GM18508 (cell line): ENCODE data around the gene OR13J1.
"Not testable (repeated sequence)": the region's sequence is repeated elsewhere in the genome, so short reads cannot be mapped to it uniquely, and the experiment has no call there.

Experiments used
- ATAC-seq: cut with Tn5 transposase; IDR thresholded peaks from one replicate; pipeline ENCODE4 v1.9.1; 2021; ENCODE audit warnings: moderate number of reproducible peaks; ENCODE audit not compliant: insufficient read depth, unreplicated experiment

OR13J1 gene, protein sequence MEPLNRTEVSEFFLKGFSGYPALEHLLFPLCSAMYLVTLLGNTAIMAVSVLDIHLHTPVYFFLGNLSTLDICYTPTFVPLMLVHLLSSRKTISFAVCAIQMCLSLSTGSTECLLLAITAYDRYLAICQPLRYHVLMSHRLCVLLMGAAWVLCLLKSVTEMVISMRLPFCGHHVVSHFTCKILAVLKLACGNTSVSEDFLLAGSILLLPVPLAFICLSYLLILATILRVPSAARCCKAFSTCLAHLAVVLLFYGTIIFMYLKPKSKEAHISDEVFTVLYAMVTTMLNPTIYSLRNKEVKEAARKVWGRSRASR

DNA sequence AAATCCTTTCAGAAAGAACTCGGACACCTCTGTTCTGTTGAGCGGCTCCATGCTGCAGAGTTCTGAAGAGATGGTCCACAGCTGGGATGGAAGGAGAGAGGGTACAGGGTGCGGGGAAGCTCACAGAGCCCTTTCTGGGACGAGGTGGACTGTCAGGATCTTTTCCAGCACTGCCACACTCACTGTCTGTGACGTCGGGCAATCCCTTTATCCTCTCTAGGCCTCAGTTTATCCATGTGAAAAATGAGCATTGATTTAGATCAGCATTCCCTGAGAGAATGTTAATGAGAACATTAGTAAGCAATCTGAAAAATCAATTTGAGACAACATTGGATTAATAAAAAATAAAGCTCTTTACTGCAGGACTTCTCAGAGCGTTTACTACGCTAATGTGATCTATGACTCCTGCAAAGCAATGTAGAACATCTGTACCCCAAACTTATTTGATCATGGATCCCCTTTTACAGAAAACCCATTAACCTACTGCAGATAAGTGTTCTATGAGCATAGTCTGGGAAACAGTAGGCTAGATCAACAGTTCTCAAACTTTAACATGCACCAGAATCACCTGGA is at the start of gene OR13J1:
OR13J1 (minus strand) TSS at position 51 of the 573 bp plus-strand sequence; CDS start at position 51, 0 bp downstream.
- no peak for ATAC-seq

DNA sequence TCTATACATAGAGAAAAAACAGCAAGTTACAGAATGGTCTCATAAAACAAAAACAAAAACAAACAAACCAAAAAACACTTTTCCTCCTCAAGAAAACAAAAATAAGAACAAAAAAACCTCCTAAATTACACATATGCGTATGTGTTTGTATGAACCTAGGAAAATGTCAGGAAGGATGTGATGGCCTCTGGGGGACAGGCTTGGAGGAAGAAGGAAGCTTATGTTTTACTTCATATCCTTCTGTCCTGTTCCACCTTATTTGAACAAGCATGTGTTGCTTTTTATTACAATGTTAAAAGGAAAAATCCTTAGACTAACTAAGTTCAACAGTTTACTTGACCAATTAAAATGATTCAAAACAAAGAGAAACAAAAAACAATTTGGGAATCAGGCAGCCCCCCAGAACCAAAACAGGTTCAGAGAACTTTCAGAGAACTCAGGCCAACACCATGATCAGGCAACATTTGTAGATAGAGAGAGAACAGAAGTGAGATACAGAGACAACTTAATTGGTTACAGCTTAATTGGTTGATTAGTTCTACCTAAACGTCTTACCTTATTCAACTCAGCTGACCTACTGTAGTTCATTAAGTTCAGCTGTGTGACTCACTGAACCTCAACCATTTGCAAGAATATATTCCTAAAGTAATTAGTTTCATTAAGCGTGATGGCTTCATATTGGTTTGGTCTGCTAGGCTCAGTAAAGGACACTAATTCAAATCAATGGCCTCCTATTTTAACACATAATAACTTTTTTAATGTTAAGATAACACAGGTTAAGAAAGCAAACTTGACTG is 49.2 kb upstream of the OR13J1 start:
- ATAC-seq, result no peak

DNA sequence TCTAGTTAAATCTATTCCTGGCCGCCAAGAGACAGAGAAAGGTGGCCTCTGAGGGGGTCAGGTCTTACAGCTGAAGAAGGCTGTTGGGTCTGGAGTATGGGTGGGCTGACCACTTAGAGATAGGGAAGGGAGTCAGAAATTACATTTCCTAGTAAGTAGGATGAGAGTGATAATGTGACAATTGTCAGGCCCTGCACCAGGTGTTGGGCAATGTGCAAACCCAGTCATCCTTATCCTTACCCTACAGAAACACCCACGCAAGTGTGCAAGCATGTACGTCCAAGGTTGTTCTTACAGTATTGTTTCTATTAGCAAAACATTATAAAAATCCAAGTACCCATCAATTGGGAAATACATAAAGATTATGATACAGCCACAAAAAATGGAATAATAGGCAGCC is 48.6 kb upstream of the OR13J1 start:
- ATAC-seq, result no peak

DNA sequence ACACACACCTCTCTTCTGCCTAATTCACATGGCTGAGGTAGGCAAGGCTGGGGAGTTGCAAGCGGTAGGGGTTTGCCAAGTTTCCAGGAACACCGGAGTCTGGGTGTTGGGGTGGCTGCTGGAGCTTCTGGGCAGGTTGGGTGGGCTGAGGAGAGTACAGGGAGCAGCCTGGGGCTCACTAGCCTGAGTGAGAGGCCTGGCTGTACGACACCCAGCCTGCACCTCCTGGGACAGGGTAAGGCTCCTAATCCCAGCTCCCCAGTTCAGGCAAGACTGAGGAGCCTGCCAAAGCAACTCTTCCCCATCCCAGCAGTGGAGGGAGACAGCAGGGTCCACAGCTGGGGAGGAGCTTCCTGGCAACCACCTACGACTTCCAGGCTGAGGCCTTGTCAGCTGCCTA is 47.1 kb upstream of the OR13J1 start:
- ATAC-seq, result no peak

DNA sequence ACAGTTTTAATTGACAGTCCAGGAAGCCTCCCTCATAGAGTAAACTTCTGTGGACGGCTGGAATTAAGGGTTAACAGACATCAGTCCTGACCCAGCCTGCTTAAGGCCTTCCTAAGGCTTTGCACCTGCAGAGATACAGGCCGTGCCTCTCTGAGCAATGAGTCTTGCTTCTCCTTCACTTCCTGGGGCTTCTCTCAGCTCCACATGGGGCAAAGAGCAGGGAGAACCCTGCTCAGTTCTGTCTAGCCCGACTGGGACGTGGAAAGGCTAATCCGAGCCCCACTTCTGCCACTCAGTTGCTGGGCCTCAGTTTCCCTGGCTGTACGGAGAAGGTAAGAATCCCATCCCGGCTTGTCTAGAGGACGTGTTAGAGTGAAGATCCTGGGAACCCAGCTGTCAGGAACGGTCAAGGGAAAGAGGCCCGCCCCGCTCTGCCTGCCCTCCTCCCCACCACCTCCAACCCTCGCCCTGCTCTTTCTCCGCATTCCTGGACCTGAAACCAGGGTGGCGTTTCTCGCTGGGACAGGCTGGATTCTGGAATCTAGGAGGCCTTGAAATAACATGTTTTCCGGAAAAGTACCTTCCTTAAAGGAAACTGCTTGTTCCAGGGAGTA is 45.6 kb upstream of the OR13J1 start:
- no peak for ATAC-seq

DNA sequence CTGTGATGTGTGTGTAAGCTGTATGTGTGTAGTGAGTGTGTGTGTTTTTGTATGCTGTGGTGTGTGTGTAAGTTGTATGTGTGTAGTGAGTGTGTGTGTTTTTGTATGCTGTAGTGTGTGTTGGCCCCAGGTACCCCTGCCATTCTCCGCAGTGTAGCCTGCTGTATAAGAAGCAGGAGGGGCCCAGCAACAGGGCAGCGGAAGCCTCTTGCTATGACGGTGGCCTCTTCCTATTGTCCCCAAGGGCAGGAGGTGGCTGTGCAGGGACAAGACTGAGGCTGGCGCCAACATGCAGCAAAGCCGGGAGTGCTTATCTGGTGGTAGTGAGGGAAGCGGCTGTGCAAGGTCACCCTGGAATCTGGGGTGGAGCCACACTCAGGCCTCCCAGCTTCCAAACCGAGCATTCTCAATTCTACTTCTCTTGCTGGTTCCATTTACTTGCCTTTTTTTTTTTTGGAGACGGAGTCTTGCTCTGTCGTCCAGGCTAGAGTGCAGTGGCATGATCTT is 44.2 kb upstream of the OR13J1 start:
- no peak for ATAC-seq

DNA sequence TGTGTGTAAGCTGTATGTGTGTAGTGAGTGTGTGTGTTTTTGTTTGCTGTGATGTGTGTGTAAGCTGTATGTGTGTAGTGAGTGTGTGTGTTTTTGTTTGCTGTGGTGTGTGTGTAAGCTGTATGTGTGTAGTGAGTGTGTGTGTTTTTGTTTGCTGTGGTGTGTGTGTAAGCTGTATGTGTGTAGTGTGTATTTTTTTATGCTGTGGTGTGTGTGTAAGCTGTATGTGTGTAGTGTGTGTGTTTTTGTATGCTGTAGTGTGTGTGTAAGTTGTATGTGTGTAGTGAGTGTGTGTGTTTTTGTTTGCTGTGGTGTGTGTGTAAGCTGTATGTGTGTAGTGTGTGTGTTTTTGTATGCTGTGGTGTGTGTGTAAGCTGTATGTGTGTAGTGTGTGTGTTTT is 43.2 kb upstream of the OR13J1 start:
- not testable (repeated sequence) for ATAC-seq

DNA sequence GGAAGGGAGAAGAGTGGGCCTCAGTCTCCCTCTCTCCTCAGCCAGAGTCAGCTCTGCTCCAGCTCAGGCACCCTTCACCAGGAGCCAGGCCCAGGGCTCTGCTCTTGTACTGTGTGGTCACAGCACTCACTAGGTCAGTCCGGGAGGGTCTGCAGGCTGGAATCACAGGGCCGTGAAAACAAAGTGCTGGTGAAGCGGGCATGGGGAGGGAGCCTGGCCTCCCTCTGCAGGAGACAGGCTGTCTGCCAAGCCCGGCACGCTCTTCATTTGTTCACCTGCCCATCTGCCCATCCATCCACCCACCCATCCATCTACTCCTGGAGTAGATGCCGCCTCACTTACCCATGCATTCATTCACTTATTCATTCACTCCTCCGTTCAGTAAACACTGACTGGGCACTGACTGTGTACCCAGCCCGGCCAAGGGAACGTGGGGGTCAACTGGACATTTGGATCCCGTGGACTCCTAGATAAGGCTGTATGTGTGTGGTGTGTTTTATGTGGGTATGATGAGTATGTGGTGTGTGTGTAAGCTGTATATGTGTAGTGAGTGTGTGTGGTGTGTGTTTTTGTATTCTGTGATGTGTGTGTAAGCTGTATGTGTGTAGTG is 42.7 kb upstream of the OR13J1 start:
- ATAC-seq, result no peak

DNA sequence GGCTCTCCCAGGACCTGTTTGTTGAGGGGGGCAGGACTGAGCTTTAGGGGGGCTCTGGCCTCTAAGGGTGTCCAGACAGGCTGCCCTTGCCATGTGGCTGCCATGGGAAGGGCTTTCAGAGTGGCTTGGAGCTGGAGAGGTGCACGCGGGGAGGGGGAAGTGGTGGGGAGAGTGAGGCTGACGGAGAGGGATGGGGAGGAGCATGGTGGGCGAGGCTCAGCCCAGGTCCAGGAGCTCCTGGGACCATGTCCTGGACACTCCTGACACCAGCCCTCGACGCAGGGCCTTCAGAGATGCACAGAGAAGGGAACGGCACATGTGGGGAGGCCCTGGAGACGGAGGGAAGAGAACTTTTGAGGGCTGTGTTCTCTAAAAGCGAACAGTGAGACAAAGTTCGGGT is 41.5 kb upstream of the OR13J1 start:
- ATAC-seq, result no peak

DNA sequence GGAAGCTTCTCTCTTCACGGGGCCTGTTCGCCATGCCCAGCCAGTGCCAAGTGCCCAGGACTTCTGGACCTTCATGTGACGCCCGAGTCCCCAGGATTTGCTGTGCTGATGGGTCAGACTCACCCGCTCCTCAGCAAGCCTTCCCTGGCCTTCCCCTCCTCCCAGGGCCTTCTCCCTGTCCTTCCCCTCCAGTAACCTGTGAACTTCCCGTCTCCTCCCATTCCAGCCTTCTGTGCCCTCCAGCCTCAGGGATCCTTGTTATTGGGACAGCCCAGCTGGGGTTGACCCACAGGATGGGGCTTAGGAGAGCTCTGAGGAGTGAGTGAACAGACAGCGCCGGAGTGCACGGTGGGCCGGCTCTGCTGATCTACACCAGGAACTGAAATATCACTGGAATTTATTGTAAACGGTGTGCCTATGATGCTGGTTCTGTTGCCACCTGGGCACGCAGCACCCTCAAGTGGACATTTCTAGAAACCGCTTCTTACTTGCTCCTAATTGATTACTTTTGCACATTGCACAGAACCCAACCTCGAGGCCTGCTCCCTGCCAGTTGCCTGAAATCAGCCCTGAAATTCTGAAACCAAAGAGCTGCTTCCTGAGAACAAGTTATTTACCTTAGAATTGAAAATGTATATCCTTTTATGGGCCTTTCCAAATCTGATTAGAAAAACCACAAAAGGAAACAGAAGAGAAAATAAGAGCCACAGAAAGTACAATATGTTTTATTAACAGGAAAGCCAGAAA is 40.6 kb upstream of the OR13J1 start:
- no peak for ATAC-seq

DNA sequence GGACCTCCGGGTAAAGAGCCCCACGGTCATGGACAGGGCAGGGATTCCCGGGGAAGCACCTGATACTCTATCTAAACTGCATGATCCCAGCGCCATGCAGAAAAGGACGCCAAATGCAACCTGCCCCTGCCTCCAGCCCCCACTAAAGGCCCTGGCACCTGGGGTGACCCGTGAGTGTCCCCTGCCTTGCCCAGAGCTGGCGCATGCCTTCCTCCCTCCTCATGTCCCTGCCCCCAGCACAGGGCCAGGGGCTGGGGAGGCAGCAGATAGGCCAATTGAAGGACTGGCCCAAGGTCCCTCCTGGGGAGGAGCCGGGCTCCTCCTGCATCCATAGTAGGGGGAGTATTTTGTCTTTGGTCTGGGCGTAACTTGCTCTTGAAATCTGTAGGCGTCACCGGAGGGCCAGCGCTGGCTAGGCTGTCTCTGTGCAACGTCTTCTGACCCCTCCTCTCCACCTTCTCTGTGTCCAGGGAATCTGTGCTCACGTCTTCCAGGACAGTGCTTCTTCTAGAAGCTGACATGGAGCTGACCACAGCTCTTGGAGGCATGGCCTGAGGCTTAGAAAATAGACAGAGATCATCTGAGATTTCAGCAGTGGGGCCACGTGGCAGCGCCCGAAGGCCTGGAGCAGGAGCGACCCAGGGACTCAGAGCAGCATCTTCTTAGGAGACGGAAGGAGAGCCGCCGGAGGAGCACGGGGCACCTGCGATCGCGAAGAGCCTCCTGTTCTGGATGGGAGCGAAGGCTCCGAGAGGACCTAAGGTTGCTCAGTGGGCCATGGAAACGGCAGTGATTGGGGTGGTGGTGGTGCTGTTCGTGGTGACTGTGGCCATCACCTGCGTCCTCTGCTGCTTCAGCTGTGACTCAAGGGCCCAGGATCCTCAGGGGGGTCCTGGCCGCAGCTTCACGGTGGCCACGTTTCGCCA is 39.7 kb upstream of the OR13J1 start:
- ATAC-seq, result no peak

DNA sequence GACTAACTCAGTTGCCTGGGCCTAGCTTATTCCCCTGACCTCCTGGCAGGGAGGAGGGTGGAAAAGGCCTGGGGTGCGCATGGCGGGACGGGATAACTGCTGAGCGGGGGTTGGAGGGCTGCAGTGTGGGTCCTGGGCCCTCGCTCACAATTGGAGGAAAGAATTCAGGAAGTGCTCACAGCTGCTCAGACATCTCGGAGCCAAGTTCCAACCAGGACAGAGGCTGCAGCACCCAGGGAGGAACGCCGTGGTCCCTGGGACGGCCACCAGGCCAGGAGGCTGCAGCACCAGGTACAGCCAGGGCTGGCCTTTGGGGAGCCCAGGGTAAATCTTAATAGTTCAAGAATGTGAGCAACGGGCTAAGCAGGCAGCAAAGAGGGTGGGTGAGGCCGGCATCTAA is 39.1 kb upstream of the OR13J1 start, which contains the start of gene SPAAR:
SPAAR (plus strand) TSS at position 217 of the 400 bp plus-strand sequence. CDS start 974 bp downstream, outside the sequence.
- ATAC-seq, result no peak

DNA sequence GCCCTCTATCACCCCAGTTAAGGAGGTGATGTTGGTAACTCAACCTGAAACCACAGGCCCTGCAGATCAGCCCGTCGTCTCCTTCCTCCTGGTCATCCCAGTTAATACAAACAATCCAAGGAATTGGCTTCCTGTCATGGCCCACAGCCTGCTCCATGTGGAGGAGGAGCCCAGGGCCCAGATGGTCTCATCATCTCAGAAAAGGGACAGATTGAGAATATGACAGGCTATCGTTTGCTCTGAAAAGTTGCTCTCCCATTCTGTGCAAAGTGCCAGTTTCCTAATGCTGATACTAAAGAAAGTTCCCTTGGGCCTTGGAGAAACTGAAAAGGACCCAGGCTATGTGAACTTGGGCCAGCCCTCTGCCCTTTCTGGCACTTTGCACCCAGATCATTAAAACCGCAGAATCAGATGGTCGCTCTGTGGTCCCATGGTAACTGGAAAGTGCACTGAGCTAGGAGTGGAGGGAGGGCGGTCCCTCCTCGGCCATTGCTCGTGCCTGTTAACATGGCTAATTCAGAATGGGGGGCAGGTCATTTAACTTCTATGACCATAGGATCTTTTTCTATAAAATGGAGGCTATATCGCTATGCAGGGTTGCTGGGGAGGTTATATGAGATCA is 38.4 kb upstream of the OR13J1 start:
- ATAC-seq, result no peak

DNA sequence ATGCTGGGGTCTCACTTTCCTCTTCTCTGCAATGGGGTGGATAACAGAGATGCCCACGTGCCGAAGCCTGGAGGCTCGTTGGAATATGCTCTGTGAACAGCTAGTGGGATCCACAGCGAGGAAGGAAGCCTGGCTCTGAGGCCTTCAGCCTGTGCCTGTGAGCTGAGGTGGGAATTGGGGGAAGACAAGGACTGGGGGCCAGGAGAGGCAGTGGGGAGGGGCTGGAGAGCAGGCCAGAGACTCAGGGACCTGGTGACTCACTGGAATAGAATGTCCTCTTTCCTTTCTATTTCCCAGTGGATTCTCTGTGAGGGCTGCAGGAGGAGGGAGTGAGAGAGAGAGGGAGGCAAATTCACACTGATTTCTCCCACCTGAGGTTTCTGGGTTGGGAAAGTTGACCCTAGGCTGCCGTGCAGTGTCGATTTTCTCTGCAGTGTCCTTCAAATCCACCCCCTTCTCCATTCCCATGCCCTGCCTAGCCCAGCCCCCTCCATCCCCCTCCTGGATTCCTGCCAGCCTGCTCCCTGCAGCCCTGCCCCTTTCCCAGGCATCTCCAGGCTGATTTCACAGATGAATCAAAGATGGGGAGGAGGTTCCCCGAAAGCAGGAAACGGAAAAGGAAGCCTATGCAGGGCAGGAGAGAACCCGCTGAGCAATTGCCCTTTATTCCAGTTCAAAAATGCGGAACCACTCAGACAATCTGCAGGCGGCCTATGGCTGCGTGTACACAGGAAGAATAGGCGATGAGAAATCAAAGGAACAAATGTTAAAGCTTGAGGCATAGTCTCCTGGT is 37.7 kb upstream of the OR13J1 start:
- no peak for ATAC-seq

DNA sequence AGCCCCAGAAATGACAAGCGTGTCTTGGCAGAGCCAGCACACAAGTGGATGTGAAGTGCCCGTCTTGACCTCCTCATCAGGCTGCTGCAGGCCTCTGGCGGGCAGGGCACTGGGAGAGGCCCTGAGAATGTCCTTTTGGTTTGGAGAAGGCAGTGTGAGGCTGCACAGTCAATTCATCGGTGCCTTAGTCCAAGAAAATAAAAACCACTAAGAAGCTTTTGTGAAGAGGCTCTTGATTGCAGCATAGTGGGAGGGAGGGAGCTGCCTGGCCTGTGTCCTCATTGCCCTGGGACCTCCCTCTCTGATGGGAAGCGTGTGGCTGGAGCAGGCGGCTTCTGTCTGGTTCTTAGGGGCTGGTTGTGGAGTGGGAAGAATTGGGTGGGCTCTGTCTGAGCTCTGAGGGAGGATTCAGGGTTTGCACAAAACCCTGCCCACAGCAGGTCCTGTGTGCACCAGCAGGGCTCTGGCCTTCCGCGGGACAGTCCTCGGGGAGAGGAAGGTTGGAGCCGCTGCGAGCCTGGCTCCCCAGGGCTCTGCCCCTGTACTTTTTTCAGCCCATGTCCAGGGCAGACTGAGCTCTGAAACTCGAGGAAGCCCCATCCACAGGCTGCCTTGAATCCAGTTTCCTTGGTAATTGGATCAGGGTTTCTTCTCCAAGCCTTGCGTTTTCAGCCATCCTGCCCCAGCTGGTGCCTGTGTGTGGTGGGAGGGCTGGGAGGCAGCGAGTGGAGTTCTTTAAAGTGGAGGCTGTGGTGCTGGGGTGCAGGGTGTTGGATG is 36.9 kb upstream of the OR13J1 start:
- ATAC-seq, result no peak

DNA sequence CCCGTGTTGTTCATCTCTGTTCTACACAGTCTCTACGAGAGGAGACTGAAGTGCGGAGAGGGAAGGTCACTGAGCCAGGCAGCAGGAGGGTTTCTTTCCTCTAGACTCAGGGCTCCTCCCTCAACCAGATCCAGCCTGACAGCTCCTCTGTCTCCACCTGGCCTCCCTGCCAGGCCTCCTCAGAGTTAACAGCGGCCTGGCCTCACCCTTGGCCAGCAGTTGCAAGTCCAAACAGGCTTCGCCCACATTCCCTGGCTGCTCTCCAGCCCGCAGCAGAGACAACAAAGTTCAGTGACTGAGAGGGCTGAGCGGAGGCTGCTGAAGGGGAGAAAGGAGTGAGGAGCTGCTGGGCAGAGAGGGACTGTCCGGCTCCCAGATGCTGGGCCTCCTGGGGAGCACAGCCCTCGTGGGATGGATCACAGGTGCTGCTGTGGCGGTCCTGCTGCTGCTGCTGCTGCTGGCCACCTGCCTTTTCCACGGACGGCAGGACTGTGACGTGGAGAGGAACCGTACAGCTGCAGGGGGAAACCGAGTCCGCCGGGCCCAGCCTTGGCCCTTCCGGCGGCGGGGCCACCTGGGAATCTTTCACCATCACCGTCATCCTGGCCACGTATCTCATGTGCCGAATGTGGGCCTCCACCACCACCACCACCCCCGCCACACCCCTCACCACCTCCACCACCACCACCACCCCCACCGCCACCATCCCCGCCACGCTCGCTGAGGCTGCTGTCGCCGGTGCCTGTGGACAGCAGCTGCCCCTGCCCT is 35.9 kb upstream of the OR13J1 start, which contains the start of gene HRCT1:
HRCT1 (plus strand) TSS at position 291 of the 768 bp plus-strand sequence; CDS start at position 377, 86 bp downstream.
- no peak for ATAC-seq
